K562 (cell line): ENCODE results near the gene PELI2. TPM values are rescaled to one million over a fixed set of nuclear protein-coding genes. Genes with fewer than 3 reads are reported as not detected.

Experiments
- ATAC-seq: fragments of 200-7000 bp; cut with Tn5 transposase; 3 replicates; pipeline ENCODE4 v1.9.1; 2020; ENCODE audit warnings: moderate library complexity
- BruUV-seq: library from RNA; stranded (reverse); fragments of 400-500 nt; replicated peaks from 2 replicates; lab custom pipeline; 2021; lab: Mats Ljungman, UMichigan
- CTCF ChIA-PET: fragments of 300-600 bp; formaldehyde crosslinking; extraction: SDS; loops from one replicate; lab custom pipeline; 2021; ENCODE audit warnings: low intra/inter-chr PET ratio; lab: Yijun Ruan, JAX
- POLR2A ChIA-PET: fragments of 300-600, 350-650 bp; sonication (Branson Sonifier 250); formaldehyde crosslinking; extraction: SDS; loops from one replicate; lab custom pipeline; 2021; ENCODE audit warnings: antibody characterized with exemption, inconsistent platforms; lab: Yijun Ruan, JAX
- DNase-seq, 4 experiments: peaks; one replicate each; pipeline versions ENCODE4 v3.0.0 to v3.0.0-alpha.2; 2011 to 2018; ENCODE audit warnings: low spot score in 3 of 4, mixed read lengths in 3 of 4; ENCODE audit errors: extremely low read depth in 1 of 4
- FAIRE-seq: peaks from 2 replicates; lab custom pipeline; 2011; peaks lifted over from hg19 to GRCh38; lab: Jason Lieb, UNC
- H2AFZ ChIP-seq: 2 replicates; pipeline ENCODE4 v1.6.0; 2011; ENCODE audit warnings: low read depth, low read length, control low read depth, inconsistent platforms
- H3K27ac ChIP-seq: fragments of 200-600 bp; 3 replicates; pipeline ENCODE4 v1.8.0; 2011; ENCODE audit warnings: low read depth, mild to moderate bottlenecking, control low read depth, inconsistent platforms, low read length, moderate library complexity, mixed read lengths; ENCODE audit errors: extremely low read depth
- H3K27me3 ChIP-seq, 2 experiments: fragments of 300-600 bp in 1 of 2; 2 replicates in 1 of 2; 3 replicates in 1 of 2; pipeline versions ENCODE4 v1.6.0 to v1.8.0; 2011; ENCODE audit warnings: inconsistent platforms in 2 of 2, low read length in 2 of 2, mild to moderate bottlenecking in 1 of 2, mixed read lengths in 1 of 2, moderate library complexity in 1 of 2; ENCODE audit not compliant: control insufficient read depth in 2 of 2, insufficient read depth in 2 of 2
- H3K36me3 ChIP-seq: fragments of 300-600 bp; 3 replicates; pipeline ENCODE4 v1.8.0; 2011; ENCODE audit warnings: mild to moderate bottlenecking, low read length, inconsistent platforms; ENCODE audit not compliant: control insufficient read depth, insufficient read depth
- H3K4me1 ChIP-seq, 2 experiments: fragments of 200-600 bp in 1 of 2; replicated peaks in 1 of 2; 2 replicates in 1 of 2; 3 replicates in 1 of 2; pipeline versions ENCODE4 v1.5.1 to v1.8.0; 2011; ENCODE audit warnings: inconsistent platforms in 2 of 2, low read length in 2 of 2, mild to moderate bottlenecking in 1 of 2, mixed read lengths in 1 of 2, moderate library complexity in 1 of 2; ENCODE audit not compliant: control insufficient read depth in 2 of 2, insufficient read depth in 2 of 2
- H3K4me2 ChIP-seq: 2 replicates; pipeline ENCODE4 v1.6.1; 2011; ENCODE audit warnings: low read length, control low read depth, inconsistent platforms, mixed read lengths; ENCODE audit not compliant: insufficient read depth
- H3K4me3 ChIP-seq: fragments of 200-600 bp; sonication (generic), shearing (Covaris generic); 2 replicates; pipeline ENCODE4 v1.5.1; 2016; ENCODE audit warnings: control low read depth, inconsistent platforms
- H3K79me2 ChIP-seq: fragments of 200-600 bp; 3 replicates; pipeline ENCODE4 v1.8.0; 2011; ENCODE audit warnings: low read length, inconsistent platforms; ENCODE audit not compliant: control insufficient read depth, insufficient read depth
- H3K9ac ChIP-seq, 2 experiments: 2 replicates each; pipeline versions ENCODE4 v1.6.0 to v1.6.1; 2011; ENCODE audit warnings: low read depth in 2 of 2, low read length in 2 of 2, control low read depth in 1 of 2, inconsistent platforms in 1 of 2, mild to moderate bottlenecking in 1 of 2, mixed read lengths in 1 of 2; ENCODE audit not compliant: insufficient read depth in 1 of 2
- H3K9me1 ChIP-seq: one replicate; pipeline ENCODE4 v1.6.0; 2011; ENCODE audit warnings: inconsistent platforms, mild to moderate bottlenecking, low read length, moderate library complexity; ENCODE audit not compliant: control insufficient read depth, insufficient read depth
- H3K9me3 ChIP-seq: replicated peaks from 2 replicates; pipeline ENCODE4 v1.5.1; 2011; ENCODE audit warnings: low read depth, low read length, inconsistent platforms; ENCODE audit not compliant: control insufficient read depth, insufficient read depth
- H4K20me1 ChIP-seq: replicated peaks from 2 replicates; pipeline ENCODE4 v1.6.1; 2011; ENCODE audit warnings: low read length, inconsistent platforms, mixed read lengths; ENCODE audit not compliant: control insufficient read depth, insufficient read depth
- BCOR ChIP-seq: fragments of 450-650 bp; IDR thresholded peaks from 2 replicates; pipeline ENCODE4 v1.6.1; 2016
- POLR2B ChIP-seq: fragments of 450-650 bp; IDR thresholded peaks from 2 replicates; pipeline ENCODE4 v1.6.1; 2018; ENCODE audit warnings: low read depth; ENCODE audit not compliant: partially characterized antibody
- PTTG1 ChIP-seq: fragments of 450-650 bp; IDR thresholded peaks from 2 replicates; pipeline ENCODE4 v1.6.1; 2016; ENCODE audit warnings: low read depth, mild to moderate bottlenecking, missing genetic modification characterization, missing compliant biosample characterization
- TEAD4 ChIP-seq, 2 experiments: sonication (generic) in 1 of 2; formaldehyde crosslinking in 1 of 2; IDR thresholded peaks; 2 replicates each; pipeline versions ENCODE4 v1.6.1 to v1.8.0; 2012 to 2022; ENCODE audit warnings: borderline replicate concordance in 1 of 2, inconsistent platforms in 1 of 2, low read length in 1 of 2, mild to moderate bottlenecking in 1 of 2, missing genetic modification reagents in 1 of 2
- WGBS: fragments of 100-300 bp; shearing (Covaris generic); methylation state at CpG from one replicate; pipeline ENCODE4 v1.1.6; 2016; ENCODE audit warnings: low coverage, mixed read lengths; ENCODE audit not compliant: insufficient coverage; ENCODE audit errors: missing lambda C conversion rate; 5-methylcytosine and 5-hydroxymethylcytosine counted together
- in situ Hi-C: fragments of 300-500 bp; cut with MboI; formaldehyde crosslinking; loops from 4 replicates; pipeline ENCODE4 v1.15.0; 2018; ENCODE audit warnings: inconsistent platforms, mixed read lengths
- intact Hi-C: fragments of 100-400 bp; cut with micrococcal nuclease; formaldehyde crosslinking; loops from 2 replicates; pipeline ENCODE4 v1.14.2; 2022
- polyA plus RNA-seq, 8 experiments: library from polyadenylated mRNA; depleted of rRNA in 4 of 8; stranded (reverse) in 5 of 8; unstranded in 3 of 8; fragments of >200 nt; fragmentation: Nextera tagmentation in 2 of 8; fragmentation: Illumina TruSeq in 1 of 8; extraction: Ambion mirVana in 2 of 8; extraction: Trizol in 1 of 8; gene quantifications; 2 replicates each; pipeline versions ENCODE4 v1.2.1 to v1.2.3, GENCODE V29; 2011 to 2014; ENCODE audit warnings: inconsistent platforms in 1 of 8, missing spikeins in 1 of 8
- total RNA-seq, 7 experiments: library from RNA; depleted of rRNA in 6 of 7; stranded (reverse); fragments of >200 nt in 6 of 7; fragmentation: Illumina TruSeq in 2 of 7; extraction: Trizol in 2 of 7; gene quantifications; 2 replicates each; pipeline versions ENCODE4 v1.2.1 to v1.2.3, GENCODE V29; 2011 to 2021; ENCODE audit warnings: low replicate concordance in 1 of 7

PELI2 gene
- total and polyA plus RNA-seq, 9 of the 15 experiments (the other 6 are each of a cell fraction or from before 2014, with no cell fraction given), result 0.20 to 1.5 (median 0.44) TPM

GRCh38 chr14:56131865-56132833 is 13.9 kb downstream of the PELI2 start:
- WGBS, result 1% methylated on average over 14 of the region's 14 CpGs
- intact Hi-C loops (no loop called here), in situ Hi-C loops (no loop called here)
- no peak overlapping the region for H3K27ac ChIP-seq
- no peaks in the 10 kb centered on the region for H3K9me3 ChIP-seq
- H3K4me1 ChIP-seq, result no peaks in the 10 kb centered on the region
- POLR2A ChIA-PET, result interaction anchor here (1.3 kb wide), 1 partner anchor 9 kb away, joined by 3 read pairs; no protein-coding TSS in a partner anchor
- H3K4me3 ChIP-seq, result no peak overlapping the region
- H3K9ac ChIP-seq, result no peak overlapping the region
- no peak overlapping the region for H3K4me2 ChIP-seq
- no TSS peak for BruUV-seq
- H3K79me2 ChIP-seq, result no peaks in the 10 kb centered on the region
- H2AFZ ChIP-seq, result no peak overlapping the region
- TF ChIP-seq TEAD4 (IDR thresholded peaks at IDR 0.05; ENCODE audit: low read length) (no peak), TEAD4 (CRISPR knock-in tag; IDR thresholded peaks at IDR 0.05; ENCODE audit: borderline replicate concordance) (no peak), POLR2B (no peak), BCOR (no peak), PTTG1 (no peak)
- no peaks in the 10 kb centered on the region for H3K36me3 ChIP-seq
- CTCF ChIA-PET, result no interaction called here
- no peak for FAIRE-seq
- no peaks in the 10 kb centered on the region for H4K20me1 ChIP-seq
- peaks cover 7 to 8% of the 10 kb centered on the region in 2 experiments; a peak in 4 of 5 replicates for H3K27me3 ChIP-seq
- no peak for ATAC-seq
- no peak for DNase-seq
- no peaks in the 10 kb centered on the region for H3K9me1 ChIP-seq
